HG03342 (cell line): ENCODE measurements around the gene PDE4B.

Experiments
- ATAC-seq: cut with Tn5 transposase; IDR thresholded peaks from one replicate; pipeline ENCODE4 v1.9.1; 2021; ENCODE audit warnings: mild to moderate bottlenecking, moderate library complexity; ENCODE audit not compliant: unreplicated experiment

PDE4B gene

DNA sequence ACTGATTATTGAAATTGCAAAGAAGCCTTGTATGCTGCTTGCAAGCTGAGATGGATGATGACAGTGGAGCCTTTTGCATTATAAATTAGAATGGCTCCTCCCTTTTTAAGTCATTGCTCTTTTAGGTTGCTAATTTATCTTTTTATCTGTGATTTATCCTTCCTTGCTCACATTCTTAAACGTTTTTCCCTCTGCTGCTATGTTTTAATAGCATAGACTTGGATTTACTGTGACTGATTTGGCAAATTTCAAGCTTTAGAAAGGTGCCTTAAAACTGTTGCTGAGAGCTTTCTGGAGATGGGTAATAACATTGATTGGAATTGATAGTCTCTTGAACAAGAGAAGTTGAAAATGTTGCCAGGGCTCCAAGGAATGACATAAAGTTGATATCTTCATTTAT lies 427.8 kb downstream of the PDE4B start:
- no peak for ATAC-seq

DNA sequence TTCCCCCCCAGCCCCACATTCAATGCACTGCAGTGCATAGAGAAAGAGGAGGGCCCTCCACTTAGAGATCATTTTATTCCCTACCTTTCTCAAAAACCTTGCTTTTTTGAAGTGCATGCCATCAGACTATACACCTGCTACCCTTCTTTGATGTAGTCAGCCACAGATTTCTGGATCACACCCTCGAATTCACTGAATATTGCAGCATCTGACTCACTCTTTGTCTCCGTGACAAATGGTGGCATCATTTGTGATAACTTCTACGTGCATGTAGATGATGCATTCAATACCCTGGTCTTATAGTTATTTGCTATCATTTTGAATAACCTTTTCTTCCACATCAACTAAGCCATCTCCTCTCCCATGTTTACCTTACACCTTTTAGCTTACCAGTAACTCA lies 431.0 kb downstream of the PDE4B start:
- no peak for ATAC-seq

DNA sequence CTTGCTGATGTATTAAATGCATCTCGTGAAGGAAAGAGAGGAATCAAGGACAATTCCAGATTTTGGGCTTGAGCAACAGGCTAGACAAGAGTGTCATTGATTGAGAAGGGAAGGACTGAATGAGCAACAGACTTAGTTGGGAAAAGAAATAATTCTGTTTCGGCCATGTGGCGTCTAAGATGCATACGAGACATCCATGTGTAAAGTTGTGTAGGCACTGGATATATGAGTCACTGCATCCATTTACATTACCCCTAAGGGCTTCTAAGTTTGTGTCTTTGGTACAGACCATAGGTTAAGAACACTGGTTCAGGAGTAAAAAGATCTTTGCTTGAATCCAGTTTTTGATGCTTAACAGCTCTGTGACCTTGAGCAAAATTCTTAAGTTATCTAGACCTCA lies 434.3 kb downstream of the PDE4B start:
- no peak for ATAC-seq

DNA sequence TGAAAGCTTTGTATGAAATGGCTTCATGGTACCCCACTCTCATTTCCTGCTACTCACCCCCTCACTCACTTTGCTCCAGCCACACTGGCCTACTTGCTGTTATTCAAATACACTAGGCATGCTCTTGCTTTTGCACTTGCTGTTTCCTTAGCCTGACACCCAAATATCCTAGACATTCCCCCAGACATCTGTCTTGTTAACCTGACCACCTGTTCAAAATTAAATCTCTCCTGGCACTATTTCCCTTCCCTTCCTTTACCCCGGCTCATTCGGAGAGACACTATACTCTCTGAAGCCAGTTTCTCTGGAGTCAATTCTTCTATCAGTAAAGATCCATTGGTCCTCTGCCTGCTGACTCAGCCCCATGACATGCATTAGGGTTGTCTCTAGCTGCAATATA lies 435.3 kb downstream of the PDE4B start:
- no peak for ATAC-seq

DNA sequence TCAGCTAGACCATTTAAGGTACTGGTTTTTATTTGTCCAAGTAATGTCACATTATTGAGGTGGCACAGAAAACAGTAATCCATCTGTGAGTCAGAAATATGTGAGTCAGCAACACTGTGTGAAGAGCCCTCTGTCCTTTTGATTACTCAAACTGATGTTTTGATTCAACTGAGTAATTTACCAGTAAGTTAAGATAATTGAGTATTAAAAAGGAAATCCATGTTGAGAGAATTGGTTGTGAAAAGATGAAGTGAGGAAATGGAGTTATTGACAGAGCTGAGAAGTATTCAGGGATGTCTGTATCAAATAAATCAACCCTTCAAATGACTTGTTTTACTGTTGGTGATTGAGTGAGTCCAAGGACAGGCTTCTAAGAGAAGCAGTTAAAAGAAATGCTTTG lies 438.5 kb downstream of the PDE4B start:
- no peak for ATAC-seq

DNA sequence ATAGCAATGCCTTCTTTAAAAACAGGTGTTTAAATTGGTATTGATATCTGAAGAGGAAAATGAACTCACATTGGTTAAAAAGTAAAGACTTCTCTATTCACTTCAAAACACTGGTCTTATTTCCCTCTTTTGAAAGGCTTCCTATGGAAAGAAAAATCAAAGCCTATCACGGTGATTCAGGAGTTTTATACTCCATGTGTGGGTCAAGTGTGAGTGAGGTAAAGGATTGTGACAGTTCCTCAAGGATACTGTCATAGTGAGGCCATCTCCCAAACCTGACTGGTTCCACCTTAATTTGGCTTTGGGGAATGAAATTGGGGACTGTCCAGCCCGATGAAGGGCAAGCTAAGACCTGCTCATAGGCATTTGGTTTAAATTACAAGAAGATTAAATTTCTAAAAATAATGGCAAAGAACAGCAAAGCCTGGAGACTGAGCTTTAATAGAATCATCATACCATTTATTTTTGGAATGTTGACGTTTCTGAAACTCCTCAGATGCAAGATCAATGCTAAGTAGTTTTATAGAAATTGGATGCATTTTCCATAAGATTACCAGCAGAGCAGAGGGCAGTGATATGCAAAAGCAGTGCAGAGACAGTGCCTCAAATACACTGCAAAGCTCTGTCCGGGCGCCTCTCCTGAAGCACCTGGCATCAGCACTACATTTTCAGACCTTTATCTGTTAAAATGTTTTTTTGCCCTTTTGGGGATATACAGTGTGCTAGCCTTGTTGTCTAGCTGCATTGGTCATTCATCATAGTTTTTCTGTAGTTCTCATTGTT lies 439.2 kb downstream of the PDE4B start:
- no peak for ATAC-seq

DNA sequence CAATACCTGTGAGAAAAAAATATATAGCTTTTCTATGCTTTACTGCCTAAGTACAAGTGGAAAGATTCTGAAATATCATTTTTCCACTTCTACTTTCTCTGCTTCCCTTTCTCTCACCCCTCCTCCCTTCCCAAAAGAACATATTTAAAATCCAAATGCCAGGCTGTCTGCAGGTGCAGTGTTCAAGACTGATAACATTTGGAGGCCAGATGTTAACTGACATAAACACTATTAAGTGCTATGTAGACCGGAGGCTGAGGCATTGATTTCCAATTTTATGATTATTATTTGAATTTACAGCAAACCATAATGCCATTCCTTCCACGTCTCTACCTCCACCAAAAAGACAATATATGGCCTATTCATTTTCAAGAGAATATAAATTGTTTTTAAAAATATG lies 444.3 kb downstream of the PDE4B start:
- no peak for ATAC-seq

DNA sequence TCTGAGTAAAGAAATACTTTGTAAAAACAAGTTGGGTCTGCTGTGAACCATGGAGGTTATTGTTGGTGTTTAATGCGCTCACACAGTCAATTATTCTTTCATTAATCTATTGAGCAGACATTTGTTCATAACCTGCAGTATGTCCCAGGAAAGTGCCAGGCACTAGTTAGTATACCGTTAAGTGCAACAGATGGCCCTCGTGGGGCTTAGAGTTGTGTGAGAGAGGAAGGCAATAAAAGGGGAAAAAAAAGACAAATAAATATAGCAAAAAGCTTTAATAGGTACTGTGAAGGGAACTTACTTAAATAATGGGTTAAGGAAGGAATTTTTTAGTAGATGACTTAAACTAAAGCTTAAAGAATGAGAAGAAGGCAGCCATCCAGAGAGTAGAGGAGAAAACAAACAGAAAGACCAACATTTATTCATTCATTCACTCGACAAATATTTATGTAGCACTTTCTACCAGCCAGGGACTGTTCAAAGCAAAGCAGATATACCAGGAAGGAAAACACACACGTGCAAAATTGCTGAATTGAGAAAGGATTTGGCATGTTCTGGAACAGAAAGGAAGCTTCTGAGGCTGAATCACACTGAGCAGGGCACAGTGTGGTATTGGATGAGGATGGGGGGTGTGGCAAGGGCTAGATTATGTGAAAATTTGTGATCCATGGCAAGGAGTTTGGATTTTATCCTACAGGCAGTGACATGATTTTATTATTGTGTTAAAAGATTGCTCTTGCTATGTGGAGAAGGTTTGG lies 445.2 kb downstream of the PDE4B start:
- ATAC-seq, result no peak

DNA sequence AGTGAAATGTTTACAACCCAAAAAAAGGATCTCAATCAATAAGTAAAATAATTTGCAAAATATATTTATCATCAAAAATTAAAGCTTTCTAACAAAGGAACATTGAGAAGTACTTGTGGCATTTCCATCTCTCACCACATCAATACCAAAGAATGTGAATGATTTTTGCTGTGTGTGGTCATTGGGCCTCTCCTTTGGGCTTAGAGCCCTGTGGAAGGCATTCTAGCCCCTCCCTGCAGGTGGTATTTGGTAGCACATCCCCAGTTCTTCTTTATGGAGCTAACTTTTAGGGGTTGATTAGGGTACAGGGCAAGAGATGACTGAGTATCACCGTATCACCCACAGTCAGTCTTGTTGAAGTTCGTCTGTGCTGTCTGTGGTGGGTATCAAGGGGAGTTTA lies 447.1 kb downstream of the PDE4B start:
- ATAC-seq, result no peak

DNA sequence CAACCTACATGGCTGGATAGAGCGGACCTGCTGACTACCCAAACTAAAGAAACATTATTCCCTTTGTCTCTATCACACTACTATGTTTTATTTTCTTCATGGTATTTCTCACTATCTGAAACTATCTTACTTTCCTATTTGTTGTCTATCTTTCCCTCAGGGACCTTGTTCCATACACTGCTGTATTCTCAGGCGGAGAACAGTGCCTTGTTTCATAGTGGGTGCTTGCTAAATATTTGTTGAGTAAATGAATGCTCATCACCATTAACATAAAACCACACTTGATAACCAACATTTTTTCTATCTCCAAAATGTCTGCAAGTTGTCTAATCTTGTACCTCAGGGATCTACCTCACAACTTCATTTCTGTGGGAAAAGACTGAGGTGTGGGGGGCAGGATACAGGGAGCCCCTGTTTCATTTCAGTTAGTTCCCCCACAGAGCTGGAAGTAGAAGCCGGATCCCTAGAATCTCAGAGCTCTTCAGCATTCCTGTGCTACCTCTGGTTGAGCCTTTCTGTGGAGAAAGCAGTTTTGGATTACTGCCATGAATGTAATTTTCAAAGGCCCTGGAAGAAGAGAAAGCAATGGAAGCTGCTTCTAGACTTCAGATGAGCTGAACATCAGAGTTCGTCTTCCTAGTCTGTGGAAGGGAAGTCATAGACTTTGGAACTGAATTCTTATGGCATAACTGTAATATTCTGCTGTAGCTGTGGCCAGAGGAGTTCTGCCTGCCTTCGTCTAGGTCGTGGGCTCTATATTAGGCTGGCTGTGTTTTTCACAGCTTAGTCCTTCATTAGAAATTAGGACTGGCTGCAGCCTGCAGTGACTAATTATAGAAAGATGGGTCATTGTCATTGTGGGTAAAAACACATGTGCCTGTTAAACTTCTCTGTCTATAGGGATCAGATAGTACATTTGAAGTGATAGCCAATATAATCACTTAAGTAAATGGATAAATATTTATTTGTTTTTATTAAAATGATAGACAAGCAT lies 448.1 kb downstream of the PDE4B start:
- ATAC-seq, result no peak

DNA sequence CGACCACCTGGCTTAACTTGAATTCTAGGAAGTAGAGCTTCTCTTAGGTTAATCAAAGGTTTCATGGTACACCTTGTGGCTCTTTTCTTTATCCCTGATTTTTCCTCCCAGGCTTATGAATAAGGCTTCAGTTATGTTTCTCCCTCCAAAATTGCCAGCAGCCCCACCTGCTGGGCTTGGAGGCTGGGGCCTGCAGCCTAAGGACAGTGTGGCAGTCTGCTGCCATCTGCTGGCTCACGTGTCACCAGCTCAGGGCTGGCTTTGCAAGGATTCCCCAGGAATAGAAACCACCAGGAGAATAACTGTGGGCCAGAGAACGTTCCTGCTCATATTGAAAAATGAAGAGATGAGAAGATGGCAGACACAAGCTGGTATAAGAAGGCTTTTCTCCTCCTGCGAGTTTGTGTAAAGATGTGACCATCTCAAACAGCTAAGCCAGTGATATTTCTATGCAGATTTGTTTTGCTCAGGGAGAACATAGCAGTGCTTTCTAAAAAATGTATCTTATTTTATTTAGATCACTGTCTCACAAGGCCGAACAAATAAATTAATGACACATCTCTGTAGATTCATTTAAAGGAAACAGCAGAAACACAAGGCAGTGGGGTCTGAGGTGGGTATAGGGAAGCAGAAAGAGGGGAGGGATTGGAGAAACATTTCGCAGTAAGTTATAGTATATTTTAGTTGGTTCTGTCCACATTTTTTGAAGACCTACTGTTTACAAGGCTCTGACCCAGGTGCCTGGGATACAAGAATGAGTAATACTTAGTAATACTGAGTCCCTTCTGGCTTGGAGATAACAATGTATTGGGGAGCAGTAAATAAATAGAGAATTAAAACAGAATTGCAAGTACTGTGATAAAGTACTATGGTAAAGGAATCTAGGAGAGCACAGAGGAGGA lies 450.2 kb downstream of the PDE4B start:
- peak; percentile 75 for ATAC-seq

DNA sequence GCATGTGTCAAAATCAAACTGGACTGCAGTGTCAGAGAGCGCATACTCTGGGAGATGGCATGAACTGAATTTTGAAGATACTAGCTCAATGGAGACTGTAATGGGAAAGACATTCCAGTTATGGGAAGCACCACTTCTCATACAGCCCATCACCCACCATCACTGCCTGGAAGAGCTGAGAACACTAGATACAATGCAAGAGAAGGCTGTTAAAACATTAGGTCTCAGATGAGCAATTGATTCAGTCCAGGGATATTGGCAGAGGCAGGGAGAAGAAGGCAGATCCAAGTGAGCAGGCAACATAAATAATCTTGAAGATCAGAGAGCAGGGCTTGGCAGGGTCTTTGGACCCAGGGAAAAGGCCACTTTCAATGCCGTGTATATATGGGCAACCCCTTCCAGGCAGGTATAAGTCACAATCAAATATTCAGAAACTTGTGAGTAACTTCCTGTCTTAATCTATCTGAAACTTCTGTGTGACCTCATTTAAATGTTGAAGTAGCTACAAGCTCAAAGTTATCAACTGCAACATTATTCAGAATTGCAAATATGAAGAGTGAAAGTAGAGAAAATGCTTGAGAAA lies 450.9 kb downstream of the PDE4B start:
- no peak for ATAC-seq

DNA sequence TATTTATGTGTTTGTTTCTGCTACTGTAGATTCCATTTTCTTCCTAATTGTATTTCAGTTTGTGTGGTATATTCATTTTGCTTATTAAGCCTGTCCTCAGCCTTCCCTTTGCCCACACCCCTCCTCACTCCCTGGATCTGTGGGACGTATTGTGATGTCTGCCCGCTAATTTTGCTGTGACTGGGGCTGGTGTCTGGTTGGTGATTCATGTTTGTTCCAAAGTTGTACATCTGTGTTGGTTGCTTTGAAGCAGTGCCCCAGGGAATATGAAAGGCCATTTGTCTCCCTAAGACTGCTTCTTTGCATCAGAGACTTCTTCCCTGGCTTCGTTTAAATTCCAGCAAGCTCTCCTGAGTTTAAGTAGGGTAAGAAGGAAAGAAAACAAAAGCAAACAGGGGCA lies 451.7 kb downstream of the PDE4B start:
- no peak for ATAC-seq

DNA sequence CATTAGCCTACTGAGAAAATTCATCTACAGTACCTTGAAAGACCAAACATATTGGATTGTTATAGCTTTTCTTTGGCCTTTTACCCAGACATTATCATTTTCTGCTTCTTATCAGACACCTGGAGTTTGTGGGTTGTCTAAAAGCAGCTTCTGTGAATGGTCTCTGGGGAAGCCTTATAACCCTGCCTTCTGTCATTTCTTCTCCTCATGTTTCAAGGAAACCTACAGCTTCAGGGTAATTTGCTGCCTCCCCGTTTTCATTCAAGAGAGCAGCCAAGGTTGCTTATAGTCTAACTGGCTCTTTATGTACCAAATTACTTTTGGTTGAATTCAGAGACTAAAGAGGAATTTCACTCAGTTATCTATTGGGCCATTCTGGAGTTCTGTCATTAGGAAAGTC lies 453.0 kb downstream of the PDE4B start:
- no peak for ATAC-seq

DNA sequence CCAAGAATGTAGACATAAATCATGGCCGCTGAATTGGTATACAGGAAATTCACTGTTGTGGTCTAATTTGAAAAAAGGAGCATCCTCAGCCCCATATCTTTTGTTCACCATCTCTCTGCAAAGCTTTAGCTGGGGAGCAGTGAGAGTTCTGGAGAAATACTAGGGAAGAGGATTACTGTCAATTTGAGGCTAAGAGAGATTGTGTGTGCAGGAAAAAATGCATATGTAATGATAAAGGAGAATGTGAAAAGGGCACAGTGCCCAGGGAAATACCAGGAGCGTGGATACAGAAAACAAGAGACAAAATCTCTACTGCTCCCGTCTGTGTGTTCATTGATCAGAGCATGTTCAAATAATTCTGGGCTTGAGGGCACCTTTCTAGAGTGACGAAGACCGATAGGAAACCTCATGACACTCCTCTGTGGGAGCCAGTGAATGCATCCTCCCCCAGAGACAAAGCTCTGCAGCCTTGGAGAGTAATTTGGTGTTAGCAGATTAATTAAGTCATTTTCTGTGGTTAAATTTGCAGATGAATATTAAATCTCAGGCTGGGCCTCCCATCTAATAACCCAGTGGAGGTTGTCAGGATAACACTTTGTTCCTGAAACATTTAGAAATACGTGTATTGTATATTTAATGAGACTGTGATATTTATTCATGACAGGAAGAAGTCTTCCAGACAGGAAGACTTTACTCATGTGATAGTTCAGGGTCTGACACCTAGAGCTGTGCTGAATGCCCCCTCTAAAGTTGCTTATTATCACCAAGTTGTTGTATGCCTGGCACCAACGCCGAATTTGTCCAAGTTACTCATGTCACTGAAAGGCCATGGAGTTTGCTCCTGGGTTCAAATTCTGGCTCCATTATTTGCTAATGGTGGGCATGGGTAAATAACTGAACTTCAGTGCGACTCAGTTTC lies 453.9 kb downstream of the PDE4B start:
- ATAC-seq, result no peak

DNA sequence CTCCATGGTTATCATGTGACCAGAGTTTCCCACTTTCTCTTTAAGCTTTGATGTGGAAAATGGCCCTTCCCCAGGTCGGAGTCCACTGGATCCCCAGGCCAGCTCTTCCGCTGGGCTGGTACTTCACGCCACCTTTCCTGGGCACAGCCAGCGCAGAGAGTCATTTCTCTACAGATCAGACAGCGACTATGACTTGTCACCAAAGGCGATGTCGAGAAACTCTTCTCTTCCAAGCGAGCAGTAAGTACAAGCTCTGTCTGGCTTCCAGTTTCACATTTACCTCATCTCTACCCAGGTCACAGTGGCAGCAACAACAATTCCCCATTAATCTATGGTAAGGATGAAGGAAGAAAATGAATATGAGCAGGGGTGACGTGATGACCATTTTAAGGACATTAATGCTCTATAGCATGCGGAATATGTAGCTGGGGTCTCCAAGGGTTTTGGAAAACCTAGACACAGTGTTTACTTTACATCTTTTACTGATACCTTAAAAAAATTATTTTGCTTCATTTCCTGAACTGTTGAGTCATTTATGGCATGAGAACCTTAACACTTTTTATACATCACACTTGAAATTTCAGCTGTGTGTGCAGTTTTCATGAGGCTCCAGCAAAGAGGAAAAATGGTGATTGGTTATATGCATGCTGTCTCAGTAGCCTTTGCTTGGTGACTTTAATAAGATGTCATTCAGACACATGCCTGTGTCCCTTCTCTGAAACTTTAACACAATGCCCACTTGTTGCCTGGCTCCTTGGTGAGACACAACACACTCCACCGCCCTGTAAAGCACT lies 454.9 kb downstream of the PDE4B start:
- peak; percentile 80 for ATAC-seq

DNA sequence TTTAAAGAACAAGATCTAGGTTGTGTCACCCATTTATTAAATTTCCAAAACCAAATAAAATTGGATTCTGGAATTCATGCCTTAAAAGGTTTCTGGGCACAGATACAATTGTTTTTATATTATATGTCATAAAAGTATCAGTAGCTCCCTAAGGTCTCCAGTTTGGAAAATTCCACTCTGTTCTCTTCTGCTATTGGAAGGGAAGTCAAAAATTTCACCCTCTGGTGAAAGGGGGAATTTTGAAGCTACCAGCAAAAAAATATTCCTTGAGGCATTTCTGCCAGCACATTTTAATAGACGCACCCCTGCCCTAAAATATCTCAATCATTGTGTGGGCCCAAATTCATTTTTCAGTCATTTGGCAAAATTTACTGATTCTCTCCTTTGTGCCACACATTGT lies 455.6 kb downstream of the PDE4B start:
- ATAC-seq, result no peak

DNA sequence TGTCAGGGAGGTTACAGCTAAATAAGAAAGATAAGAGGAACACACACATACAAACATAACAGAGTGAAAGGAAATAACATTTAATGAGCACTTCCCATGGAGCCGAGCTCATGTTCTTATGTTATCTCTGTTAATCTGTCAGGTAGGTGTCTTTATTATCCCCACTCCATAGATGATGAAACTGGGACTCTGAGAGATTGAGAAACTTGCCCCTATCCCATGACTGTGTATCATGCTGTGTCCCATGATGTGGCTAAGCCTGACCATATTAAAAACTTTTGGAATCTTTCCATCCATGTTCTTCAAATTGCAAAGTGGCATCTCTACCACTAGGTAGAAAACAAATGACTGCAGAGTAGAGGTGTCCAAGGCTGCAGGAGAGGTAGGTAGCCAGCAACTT lies 456.1 kb downstream of the PDE4B start:
- no peak for ATAC-seq
